ENCODE measurements around the gene YPEL3. TPM values are rescaled to one million over a fixed set of nuclear protein-coding genes. Genes with fewer than 3 reads are reported as not detected.
"Not testable (repeated sequence)": the region's sequence is repeated elsewhere in the genome, so short reads cannot be mapped to it uniquely, and the experiment has no call there.

Gene YPEL3
- total RNA-seq, 2 experiments from 2014 or later, result 32.5 to 36.9 TPM

GRCh38 chr16:30115238-30115637 lies 19.2 kb upstream of the YPEL3 start:
- H3K9me3 Mint-ChIP-seq, result no peaks in the 10 kb centered on the region
- peak; percentile 43 for DNase-seq
- peaks cover 11% of the 10 kb centered on the region for H3K36me3 Mint-ChIP-seq
- peak overlapping the region; percentile 74 for H3K27ac Mint-ChIP-seq
- intact Hi-C loops (cut with micrococcal nuclease), result no loop called here
- H3K4me3 Mint-ChIP-seq, result no peak overlapping the region
- H3K27me3 Mint-ChIP-seq, result no peaks in the 10 kb centered on the region
- ChIA-PET POLR2A (interaction anchor here (0.7 to 2.4 kb wide), 2 partner anchors 69 to 340 kb away, joined by 3 to 9 read pairs; partner anchors contain the start of gene CORO1A), CTCF (interaction anchor here (1.1 to 4.0 kb wide), 4 partner anchors 11 to 294 kb away, joined by 4 to 22 read pairs (median 4); partner anchors contain the start of genes TBX6 and ZNF771)
- H3K4me1 Mint-ChIP-seq (ENCODE audit: low read depth), result peaks cover 21% of the 10 kb centered on the region

GRCh38 chr16:30114833-30115232 lies 18.8 kb upstream of the YPEL3 start:
- H3K27me3 Mint-ChIP-seq; H3K4me3 Mint-ChIP-seq; DNase-seq; H3K9me3 Mint-ChIP-seq; intact Hi-C loops (cut with micrococcal nuclease): not testable (repeated sequence)
- CTCF ChIA-PET, result interaction anchor here (0.7 to 4.0 kb wide), 6 partner anchors 10 to 294 kb away, joined by 3 to 22 read pairs (median 4); partner anchors contain the start of genes CORO1A, TBX6 and ZNF771
- peaks cover 17% of the 10 kb centered on the region for H3K4me1 Mint-ChIP-seq (ENCODE audit: low read depth)
- POLR2A ChIA-PET, result interaction anchor here (0.7 to 2.4 kb wide), 2 partner anchors 70 to 340 kb away, joined by 3 to 9 read pairs; partner anchors contain the start of gene CORO1A
- peaks cover 11% of the 10 kb centered on the region for H3K36me3 Mint-ChIP-seq
- peak overlapping the region; percentile 74 for H3K27ac Mint-ChIP-seq

GRCh38 chr16:30114411-30114810 lies 18.4 kb upstream of the YPEL3 start:
- peak overlapping the region; percentile 33 for H3K27ac Mint-ChIP-seq
- H3K36me3 Mint-ChIP-seq, result peaks cover 10% of the 10 kb centered on the region
- POLR2A ChIA-PET, result interaction anchor here (2.4 kb wide), 1 partner anchor 70 kb away, joined by 9 read pairs; the partner anchor contains the start of gene CORO1A

GRCh38 chr16:30113711-30114333 lies 17.8 kb upstream of the YPEL3 start:
- no peak for DNase-seq
- Mint-ChIP-seq H3K27me3 (no peaks in the 10 kb centered on the region), H3K9me3 (no peaks in the 10 kb centered on the region), H3K27ac (no peak overlapping the region), H3K36me3 (peaks cover 7% of the 10 kb centered on the region), H3K4me3 (no peak overlapping the region), H3K4me1 (ENCODE audit: low read depth) (peaks cover 16% of the 10 kb centered on the region)
- intact Hi-C loops (cut with micrococcal nuclease), result no loop called here
- POLR2A ChIA-PET, result interaction anchor here (1.8 to 2.4 kb wide), 2 partner anchors 18 to 71 kb away, joined by 4 to 9 read pairs; partner anchors contain the start of genes CORO1A and YPEL3
- CTCF ChIA-PET, result interaction anchor here (0.7 to 4.0 kb wide), 6 partner anchors 15 to 295 kb away, joined by 3 to 22 read pairs (median 6); partner anchors contain the start of genes CORO1A, TBX6 and ZNF771

More at GRCh38 chr16:30114411-30114810, 18.4 kb upstream of the YPEL3 start:
- Mint-ChIP-seq H3K27me3 (no peaks in the 10 kb centered on the region), H3K4me1 (ENCODE audit: low read depth) (peaks cover 16% of the 10 kb centered on the region), H3K9me3 (no peaks in the 10 kb centered on the region), H3K4me3 (no peak overlapping the region)
- CTCF ChIA-PET, result interaction anchor here (0.7 to 4.0 kb wide), 5 partner anchors 23 to 295 kb away, joined by 3 to 22 read pairs (median 5); partner anchors contain the start of genes CORO1A, TBX6 and ZNF771
- DNase-seq, result no peak
- intact Hi-C loops (cut with micrococcal nuclease), result no loop called here

- intact Hi-C loops (cut with micrococcal nuclease), result no loop called here
- Mint-ChIP-seq H3K27me3 (no peaks in the 10 kb centered on the region), H3K36me3 (peaks cover 5% of the 10 kb centered on the region), H3K4me1 (ENCODE audit: low read depth) (peaks cover 16% of the 10 kb centered on the region), H3K4me3 (no peak within 1 kb of the TSS), H3K9me3 (no peaks in the 10 kb centered on the region), H3K27ac (no peak within 1 kb of the TSS)
- CTCF ChIA-PET, result interaction anchor here (0.7 to 4.1 kb wide), 15 partner anchors 10 to 317 kb away, joined by 3 to 23 read pairs (median 5); partner anchors contain the start of genes CORO1A, DCTPP1, MAPK3 and TBX6
- DNase-seq, result no peak
- POLR2A ChIA-PET, result interaction anchor here (1.0 to 2.4 kb wide), 5 partner anchors 17 to 71 kb away, joined by 3 to 9 read pairs (median 4); partner anchors contain the start of genes CORO1A and YPEL3
Observed at GRCh38 chr16:30113031-30113710, 17.2 kb upstream of the YPEL3 start, which contains the start of gene GDPD3. Gene GDPD3, minus strand, starts transcription at chr16:30113537. Its CDS starts 59 bp downstream, at chr16:30113478.

GRCh38 chr16:30112197-30113030 lies 16.4 kb upstream of the YPEL3 start:
- Mint-ChIP-seq H3K27me3 (no peaks in the 10 kb centered on the region), H3K27ac (no peak overlapping the region), H3K9me3 (no peaks in the 10 kb centered on the region), H3K36me3 (peaks cover 4% of the 10 kb centered on the region), H3K4me1 (ENCODE audit: low read depth) (peaks cover 16% of the 10 kb centered on the region), H3K4me3 (no peak overlapping the region)
- intact Hi-C loops (cut with micrococcal nuclease), result no loop called here
- ChIA-PET CTCF (interaction anchor here (0.7 to 4.1 kb wide), 21 partner anchors 10 to 364 kb away, joined by 3 to 23 read pairs (median 4); partner anchors contain the start of genes CORO1A, DCTPP1, MAPK3 and TBX6), POLR2A (interaction anchor here (1.0 to 1.8 kb wide), 4 partner anchors 16 to 71 kb away, joined by 3 to 6 read pairs (median 4); partner anchors contain the start of genes CORO1A and YPEL3)
- peak; percentile 79 for DNase-seq

- Mint-ChIP-seq H3K4me1 (ENCODE audit: low read depth) (peaks cover 16% of the 10 kb centered on the region), H3K27ac (no peak overlapping the region), H3K27me3 (no peaks in the 10 kb centered on the region), H3K36me3 (peaks cover 6% of the 10 kb centered on the region), H3K9me3 (no peaks in the 10 kb centered on the region), H3K4me3 (no peak overlapping the region)
- no peak for DNase-seq
- POLR2A ChIA-PET, result no interaction called here
- intact Hi-C loops (cut with micrococcal nuclease), result no loop called here
- CTCF ChIA-PET, result interaction anchor here (2.1 to 4.1 kb wide), 2 partner anchors 18 to 299 kb away, joined by 7 to 23 read pairs; partner anchors contain the start of gene TBX6
Observed at GRCh38 chr16:30110661-30111060, 14.6 kb upstream of the YPEL3 start.

GRCh38 chr16:30108059-30108850 lies 12.2 kb upstream of the YPEL3 start:
- Mint-ChIP-seq H3K36me3 (peaks cover 9% of the 10 kb centered on the region), H3K9me3 (no peaks in the 10 kb centered on the region), H3K27me3 (no peaks in the 10 kb centered on the region), H3K4me3 (no peak overlapping the region), H3K4me1 (ENCODE audit: low read depth) (peaks cover 4% of the 10 kb centered on the region), H3K27ac (no peak overlapping the region)
- POLR2A ChIA-PET, result no interaction called here
- CTCF ChIA-PET, result interaction anchor here (0.7 kb wide), 1 partner anchor 249 kb away, joined by 3 read pairs; no protein-coding TSS in a partner anchor
- no peak for DNase-seq
- intact Hi-C loops (cut with micrococcal nuclease), result no loop called here

GRCh38 chr16:30104492-30104891 lies 8.5 kb upstream of the YPEL3 start:
- ChIA-PET CTCF (interaction anchor here (1.2 to 2.8 kb wide), 2 partner anchors 11 to 12 kb away, joined by 4 to 19 read pairs; no protein-coding TSS in a partner anchor), POLR2A (no interaction called here)
- no peak overlapping the region for H3K27ac Mint-ChIP-seq
- DNase-seq, result no peak
- intact Hi-C loops (cut with micrococcal nuclease), result no loop called here
- no peaks in the 10 kb centered on the region for H3K9me3 Mint-ChIP-seq
- no peak overlapping the region for H3K4me3 Mint-ChIP-seq
- H3K36me3 Mint-ChIP-seq, result peaks cover 7% of the 10 kb centered on the region
- no peaks in the 10 kb centered on the region for H3K27me3 Mint-ChIP-seq
- H3K4me1 Mint-ChIP-seq (ENCODE audit: low read depth), result no peaks in the 10 kb centered on the region

- Mint-ChIP-seq H3K36me3 (peaks cover 7% of the 10 kb centered on the region), H3K9me3 (no peaks in the 10 kb centered on the region), H3K27ac (no peak overlapping the region), H3K4me1 (ENCODE audit: low read depth) (no peaks in the 10 kb centered on the region), H3K27me3 (no peaks in the 10 kb centered on the region), H3K4me3 (no peak overlapping the region)
- intact Hi-C loops (cut with micrococcal nuclease), result no loop called here
- DNase-seq, result no peak
- CTCF ChIA-PET, result interaction anchor here (1.2 to 2.8 kb wide), 3 partner anchors 8 to 11 kb away, joined by 4 to 19 read pairs (median 15); partner anchors contain the start of gene GDPD3
- POLR2A ChIA-PET, result no interaction called here
Observed at GRCh38 chr16:30104090-30104489, 8.1 kb upstream of the YPEL3 start.
